ENCODE data around the gene FOXP3.

The FOXP3 gene

GRCh38 chrX:49214996-49215526, 49.4 kb downstream of the FOXP3 start:
- no peak for DNase-seq (ENCODE audit: low read depth, low spot score)

- no peak for DNase-seq (ENCODE audit: low read depth, low spot score)
Observed at GRCh38 chrX:49214416-49214815, 50.1 kb downstream of the FOXP3 start.

GRCh38 chrX:49212861-49213260, 51.6 kb downstream of the FOXP3 start:
- no peak for DNase-seq (ENCODE audit: low read depth, low spot score)

- no peak for DNase-seq (ENCODE audit: low read depth, low spot score)
Observed at GRCh38 chrX:49212209-49212608, 52.3 kb downstream of the FOXP3 start.

- no peak for DNase-seq (ENCODE audit: low read depth, low spot score)
Observed at GRCh38 chrX:49211074-49211473, 53.4 kb downstream of the FOXP3 start.

- DNase-seq (ENCODE audit: low read depth, low spot score): no peak
Observed at GRCh38 chrX:49210406-49210805, 54.1 kb downstream of the FOXP3 start.

- DNase-seq (ENCODE audit: low read depth, low spot score): no peak
Observed at GRCh38 chrX:49209434-49210251, 54.9 kb downstream of the FOXP3 start.

GRCh38 chrX:49208399-49208798, 56.1 kb downstream of the FOXP3 start:
- DNase-seq (ENCODE audit: low read depth, low spot score): no peak

- DNase-seq (ENCODE audit: low read depth, low spot score): no peak
Observed at GRCh38 chrX:49206543-49206942, 58.0 kb downstream of the FOXP3 start.

- DNase-seq (ENCODE audit: low read depth, low spot score): no peak
Observed at GRCh38 chrX:49205443-49205842, 59.1 kb downstream of the FOXP3 start.

- no peak for DNase-seq (ENCODE audit: low read depth, low spot score)
Observed at GRCh38 chrX:49204709-49205108, 59.8 kb downstream of the FOXP3 start.

GRCh38 chrX:49204017-49204416, 60.5 kb downstream of the FOXP3 start:
- DNase-seq (ENCODE audit: low read depth, low spot score): no peak

GRCh38 chrX:49203536-49203935, 61.0 kb downstream of the FOXP3 start:
- no peak for DNase-seq (ENCODE audit: low read depth, low spot score)

- DNase-seq (ENCODE audit: low read depth, low spot score): no peak
Observed at GRCh38 chrX:49202022-49202421, 62.5 kb downstream of the FOXP3 start.

Data from brain pericyte (primary cell).